Retina (tissue), 1 donor: Measurements from ENCODE around the gene CD163.
A peak's percentile ranks its signal among the peaks of the same experiment; 100 is the strongest.
"Not testable (repeated sequence)": the region's sequence is repeated elsewhere in the genome, so short reads cannot be mapped to it uniquely, and the experiment has no call there.

Source experiments
- DNase-seq: peaks from one replicate; pipeline ENCODE4 v3.0.0-alpha.2; 2016

The CD163 gene

GRCh38 chr12:7503686-7504415, at the start of gene CD163:
Gene CD163, minus strand, starts transcription at chr12:7503777. Its CDS starts 87 bp downstream, at chr12:7503690.
- no peak for DNase-seq

GRCh38 chr12:7542813-7543212, 39.2 kb upstream of the CD163 start:
- DNase-seq, result no peak

GRCh38 chr12:7542046-7542445, 38.5 kb upstream of the CD163 start:
- peak; percentile 3 for DNase-seq

- no peak for DNase-seq
Measured at GRCh38 chr12:7514416-7514815, 10.8 kb upstream of the CD163 start.

- DNase-seq, result no peak
Measured at GRCh38 chr12:7512553-7512952, 9.0 kb upstream of the CD163 start.

GRCh38 chr12:7509793-7510470, 6.4 kb upstream of the CD163 start:
- not testable (repeated sequence) for DNase-seq

- DNase-seq, result no peak
Measured at GRCh38 chr12:7502612-7503011, 965 bp downstream of the CD163 start.

- DNase-seq, result no peak
Measured at GRCh38 chr12:7501031-7501588, 2.5 kb downstream of the CD163 start.

- DNase-seq, result no peak
Measured at GRCh38 chr12:7499636-7500035, 3.9 kb downstream of the CD163 start.

GRCh38 chr12:7498809-7499208, 4.8 kb downstream of the CD163 start:
- DNase-seq, result no peak

GRCh38 chr12:7497661-7498060, 5.9 kb downstream of the CD163 start:
- DNase-seq, result no peak

GRCh38 chr12:7496451-7496850, 7.1 kb downstream of the CD163 start:
- no peak for DNase-seq

- DNase-seq, result no peak
Measured at GRCh38 chr12:7495136-7495535, 8.4 kb downstream of the CD163 start.

GRCh38 chr12:7493006-7493405, 10.6 kb downstream of the CD163 start:
- DNase-seq, result no peak

- no peak for DNase-seq
Measured at GRCh38 chr12:7486512-7486911, 17.1 kb downstream of the CD163 start.

GRCh38 chr12:7485095-7485494, 18.5 kb downstream of the CD163 start:
- no peak for DNase-seq

- DNase-seq, result no peak
Measured at GRCh38 chr12:7483343-7483742, 20.2 kb downstream of the CD163 start.

- DNase-seq, result no peak
Measured at GRCh38 chr12:7479771-7480170, 23.8 kb downstream of the CD163 start.

GRCh38 chr12:7472060-7472459, 31.5 kb downstream of the CD163 start:
- DNase-seq, result no peak

GRCh38 chr12:7460375-7461259, 43.0 kb downstream of the CD163 start:
- DNase-seq, result peak; percentile 50

- no peak for DNase-seq
Measured at GRCh38 chr12:7459973-7460372, 43.6 kb downstream of the CD163 start.

- DNase-seq, result no peak
Measured at GRCh38 chr12:7451756-7452155, 51.8 kb downstream of the CD163 start.

- no peak for DNase-seq
Measured at GRCh38 chr12:7450667-7451066, 52.9 kb downstream of the CD163 start.
